HEK293T (cell line): Measurements from ENCODE around the gene TIPIN.

Experiments
- ARNT ChIP-seq: fragments of 450-650 bp; IDR thresholded peaks from 2 replicates; pipeline ENCODE4 v1.6.1; 2017; ENCODE audit warnings: mild to moderate bottlenecking
- BHLHE40 ChIP-seq: fragments of 450-650 bp; IDR thresholded peaks from 2 replicates; pipeline ENCODE4 v1.6.1; 2016; ENCODE audit warnings: mild to moderate bottlenecking, moderate library complexity, borderline replicate concordance
- ELF4 ChIP-seq: fragments of 450-650 bp; IDR thresholded peaks from 2 replicates; pipeline ENCODE4 v1.6.1; 2017; ENCODE audit warnings: antibody characterized with exemption
- FOXA1 ChIP-seq: fragments of 450-650 bp; IDR thresholded peaks from 2 replicates; pipeline ENCODE4 v1.6.1; 2016; ENCODE audit warnings: mild to moderate bottlenecking
- FOXK2 ChIP-seq: fragments of 450-650 bp; IDR thresholded peaks from 2 replicates; pipeline ENCODE4 v1.6.1; 2016; ENCODE audit warnings: mild to moderate bottlenecking
- HDGF ChIP-seq: fragments of 450-650 bp; IDR thresholded peaks from 2 replicates; pipeline ENCODE4 v1.6.1; 2017; ENCODE audit warnings: antibody characterized with exemption, borderline replicate concordance
- NFRKB ChIP-seq: fragments of 450-650 bp; IDR thresholded peaks from 2 replicates; pipeline ENCODE4 v1.6.1; 2016; ENCODE audit warnings: mild to moderate bottlenecking, moderate library complexity
- ZNF384 ChIP-seq: fragments of 450-650 bp; IDR thresholded peaks from 2 replicates; pipeline ENCODE4 v1.6.1; 2016

DNA sequence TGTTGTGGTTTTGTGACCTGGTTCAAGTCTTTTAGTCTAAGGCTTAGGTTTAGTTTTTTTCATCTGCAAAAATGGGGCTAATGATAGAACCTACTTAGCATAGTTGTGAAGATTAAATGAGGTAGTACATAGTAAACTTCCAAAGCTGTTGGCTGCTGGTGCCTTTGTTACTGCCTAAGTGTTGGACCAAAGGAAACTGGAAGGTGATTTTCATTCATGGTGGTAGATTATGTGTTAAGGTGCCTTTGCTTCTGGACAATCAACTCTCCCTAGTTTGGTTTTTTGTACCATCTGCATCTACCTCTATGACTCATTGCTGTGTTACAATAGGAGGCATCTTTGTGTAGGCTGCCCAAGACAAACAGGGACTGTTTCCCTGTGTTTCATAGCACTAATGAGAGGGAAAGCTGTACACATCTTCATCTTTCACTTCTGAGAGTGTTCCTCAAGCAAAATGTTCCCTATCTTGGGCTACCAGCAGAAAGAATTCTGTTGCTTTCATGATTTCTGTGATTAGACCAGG, 33.4 kb upstream of the TIPIN start:
- TF ChIP-seq ELF4 (no peak), FOXK2 (no peak), NFRKB (no peak), HDGF (no peak), BHLHE40 (no peak), ARNT (no peak), FOXA1 (no peak), ZNF384 (no peak)
